Measurements from ENCODE around the gene EGFL6. TPM values are rescaled to one million over a fixed set of nuclear protein-coding genes. Genes with fewer than 3 reads are reported as not detected.

Gene EGFL6
- total and polyA plus RNA-seq, 10 donors, result 0.06 to 0.44 (median 0.19) TPM; not detected in 5

GRCh38 chrX:13598877-13599276, 29.5 kb downstream of the EGFL6 start:
- Histone ChIP-seq H3K4me3 (no peak overlapping the region), H3K27ac (no peak overlapping the region), H3K27me3 (replicated peaks in 1 of 7) (peaks cover 0 to 23% (median 0%) of the 10 kb centered on the region in 7 donors), H3K36me3 (no peaks in the 10 kb centered on the region), H3K9me3 (peaks cover 0 to 7% (median 0%) of the 10 kb centered on the region in 8 donors), H3K4me1 (no peaks in the 10 kb centered on the region)
- intact Hi-C loops (cut with DNase I; ENCODE audit: low total_unique reads), result no loop called here
- 67 to 91% (median 75%) methylated on average over 3 of the region's 3 CpGs for WGBS, 5 donors
- no peak for DNase-seq
- TF ChIP-seq, protein P1, sequence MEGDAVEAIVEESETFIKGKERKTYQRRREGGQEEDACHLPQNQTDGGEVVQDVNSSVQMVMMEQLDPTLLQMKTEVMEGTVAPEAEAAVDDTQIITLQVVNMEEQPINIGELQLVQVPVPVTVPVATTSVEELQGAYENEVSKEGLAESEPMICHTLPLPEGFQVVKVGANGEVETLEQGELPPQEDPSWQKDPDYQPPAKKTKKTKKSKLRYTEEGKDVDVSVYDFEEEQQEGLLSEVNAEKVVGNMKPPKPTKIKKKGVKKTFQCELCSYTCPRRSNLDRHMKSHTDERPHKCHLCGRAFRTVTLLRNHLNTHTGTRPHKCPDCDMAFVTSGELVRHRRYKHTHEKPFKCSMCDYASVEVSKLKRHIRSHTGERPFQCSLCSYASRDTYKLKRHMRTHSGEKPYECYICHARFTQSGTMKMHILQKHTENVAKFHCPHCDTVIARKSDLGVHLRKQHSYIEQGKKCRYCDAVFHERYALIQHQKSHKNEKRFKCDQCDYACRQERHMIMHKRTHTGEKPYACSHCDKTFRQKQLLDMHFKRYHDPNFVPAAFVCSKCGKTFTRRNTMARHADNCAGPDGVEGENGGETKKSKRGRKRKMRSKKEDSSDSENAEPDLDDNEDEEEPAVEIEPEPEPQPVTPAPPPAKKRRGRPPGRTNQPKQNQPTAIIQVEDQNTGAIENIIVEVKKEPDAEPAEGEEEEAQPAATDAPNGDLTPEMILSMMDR (IDR thresholded peaks at IDR 0.05 in 8 of 11, conservative IDR thresholded peaks at IDR 0.05 in 3 of 11), result no peak
- TF ChIP-seq POLR2A (IDR thresholded peaks at IDR 0.05) (no peak), POLR2AphosphoS5 (IDR thresholded peaks at IDR 0.05) (no peak)

DNA sequence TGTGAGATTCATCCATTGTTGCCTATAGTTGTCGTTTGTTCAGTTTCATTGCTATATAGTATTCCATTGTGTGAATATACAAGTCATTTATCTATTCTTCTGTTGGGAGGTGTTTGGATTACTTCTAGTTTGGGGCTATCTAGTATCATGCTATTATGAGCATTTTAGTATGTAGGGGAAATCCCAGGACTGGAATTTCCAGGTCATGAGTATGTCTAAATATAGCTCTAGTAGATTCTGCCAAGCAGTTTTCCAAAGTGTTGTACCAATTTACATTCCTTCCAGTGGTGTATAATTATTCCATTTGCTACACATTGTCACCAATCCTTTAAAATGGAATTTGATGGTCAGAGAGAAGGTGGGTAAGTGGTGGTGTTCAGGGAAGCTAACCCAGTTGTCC, 30.1 kb downstream of the EGFL6 start:
- TF ChIP-seq, protein P1 (IDR thresholded peaks at IDR 0.05 in 8 of 11, conservative IDR thresholded peaks at IDR 0.05 in 3 of 11), result no peak
- TF ChIP-seq POLR2A (IDR thresholded peaks at IDR 0.05), result no peak
- TF ChIP-seq POLR2AphosphoS5 (IDR thresholded peaks at IDR 0.05), result no peak
- 88 to 100% (median 91%) methylated on average over 1 of the region's 1 CpG for WGBS, 5 donors
- Histone ChIP-seq H3K27ac (no peak overlapping the region), H3K4me3 (no peak overlapping the region), H3K9me3 (peaks cover 0 to 7% (median 0%) of the 10 kb centered on the region in 8 donors), H3K4me1 (no peaks in the 10 kb centered on the region), H3K36me3 (no peaks in the 10 kb centered on the region), H3K27me3 (replicated peaks in 1 of 7) (peaks cover 0 to 28% (median 0%) of the 10 kb centered on the region in 7 donors)
- intact Hi-C loops (cut with DNase I; ENCODE audit: low total_unique reads), result no loop called here
- DNase-seq, result no peak

- H3K9me3 ChIP-seq, result peaks cover 0 to 7% (median 0%) of the 10 kb centered on the region in 8 donors
- peaks cover 0 to 29% (median 0%) of the 10 kb centered on the region in 7 donors for H3K27me3 ChIP-seq (replicated peaks in 1 of 7)
- TF ChIP-seq POLR2AphosphoS5 (IDR thresholded peaks at IDR 0.05) (no peak), POLR2A (IDR thresholded peaks at IDR 0.05) (no peak)
- TF ChIP-seq, protein P1 (IDR thresholded peaks at IDR 0.05 in 8 of 11, conservative IDR thresholded peaks at IDR 0.05 in 3 of 11), result no peak
- intact Hi-C loops (cut with DNase I; ENCODE audit: low total_unique reads), result no loop called here
- H3K4me3 ChIP-seq, result no peak overlapping the region
- DNase-seq, result no peak
- 80 to 100% (median 91%) methylated on average over 1 of the region's 1 CpG for whole genome bisulfite sequencing, 5 donors
- H3K27ac ChIP-seq, result no peak overlapping the region
- no peaks in the 10 kb centered on the region for H3K36me3 ChIP-seq
- H3K4me1 ChIP-seq, result no peaks in the 10 kb centered on the region
Observed at GRCh38 chrX:13605611-13606010, 36.2 kb downstream of the EGFL6 start.

DNA sequence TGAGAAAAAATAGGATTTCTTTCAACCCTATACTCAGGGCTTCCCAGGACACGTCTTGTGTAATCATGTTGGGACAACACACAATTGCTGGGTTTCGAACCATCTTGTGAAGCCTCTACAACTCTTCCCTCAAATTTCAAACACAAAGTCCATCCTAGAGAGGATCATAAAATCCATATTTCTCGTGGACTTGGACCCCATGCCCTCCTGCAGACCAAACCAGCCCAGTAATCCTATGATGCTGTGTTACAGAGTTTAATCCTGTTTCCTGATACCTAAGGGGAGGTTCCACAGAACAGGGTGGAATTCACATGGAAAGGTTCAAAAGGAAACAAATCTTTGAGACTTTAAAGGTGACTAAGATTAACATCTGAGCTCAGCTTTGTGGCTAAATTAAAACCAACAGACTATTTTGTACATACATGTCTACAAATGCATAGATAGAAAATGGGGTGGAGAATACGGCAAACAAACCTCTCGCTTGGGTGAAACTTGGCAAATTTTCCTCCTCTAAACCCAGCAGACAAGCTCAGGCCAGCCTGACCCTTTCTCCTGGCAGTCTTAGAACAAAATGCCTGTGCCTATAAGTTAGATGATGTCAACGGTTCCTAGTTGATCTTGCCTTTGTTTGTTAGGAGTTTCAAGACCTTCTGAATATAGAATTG, 38.1 kb downstream of the EGFL6 start:
- intact Hi-C loops (cut with DNase I; ENCODE audit: low total_unique reads), result no loop called here
- Histone ChIP-seq H3K4me1 (no peaks in the 10 kb centered on the region), H3K27ac (no peak overlapping the region), H3K4me3 (no peak overlapping the region), H3K36me3 (no peaks in the 10 kb centered on the region), H3K9me3 (peaks cover 0 to 2% (median 0%) of the 10 kb centered on the region in 8 donors), H3K27me3 (replicated peaks in 1 of 7) (peaks cover 0 to 15% (median 0%) of the 10 kb centered on the region in 7 donors)
- TF ChIP-seq, protein P1 (IDR thresholded peaks at IDR 0.05 in 8 of 11, conservative IDR thresholded peaks at IDR 0.05 in 3 of 11), result no peak
- TF ChIP-seq POLR2A (IDR thresholded peaks at IDR 0.05) (no peak), POLR2AphosphoS5 (IDR thresholded peaks at IDR 0.05) (no peak)
- DNase-seq, result no peak
- 63 to 84% (median 82%) methylated on average over 6 of the region's 6 CpGs for WGBS, 5 donors

Data from spleen (tissue), 11 donors.